SK-N-SH (cell line): Measurements from ENCODE around the gene PSD.

Experiments used
- CTCF ChIP-seq: fragments of 200-600 bp; sonication (generic); IDR thresholded peaks from 2 replicates; pipeline ENCODE4 v1.6.1; 2017; ENCODE audit warnings: antibody characterized with exemption, mild to moderate bottlenecking, moderate library complexity
- EP300 ChIP-seq, 2 experiments: IDR thresholded peaks; 2 replicates each; pipeline versions ENCODE4 v1.4.0 to v1.6.1; 2012; ENCODE audit warnings: borderline replicate concordance in 1 of 2, low read depth in 1 of 2, low read length in 1 of 2
- EZH2phosphoT487 ChIP-seq: fragments of 200-600 bp; sonication (generic); IDR thresholded peaks from 2 replicates; pipeline ENCODE4 v1.6.1; 2017; ENCODE audit warnings: low read depth, mixed run types, mild to moderate bottlenecking, antibody characterized with exemption, moderate library complexity, borderline replicate concordance
- FOSL2 ChIP-seq: IDR thresholded peaks from 2 replicates; pipeline ENCODE4 v1.4.0; 2012; ENCODE audit warnings: low read depth, mild to moderate bottlenecking, moderate library complexity, borderline replicate concordance
- GABPA ChIP-seq: IDR thresholded peaks from 2 replicates; pipeline ENCODE4 v1.4.0; 2012; ENCODE audit warnings: low read depth, mild to moderate bottlenecking
- MXI1 ChIP-seq: IDR thresholded peaks from 2 replicates; pipeline ENCODE4 v1.6.1; 2012; ENCODE audit warnings: mild to moderate bottlenecking, low read depth, low read length, improper control_type of control experiment
- POLR2AphosphoS5 ChIP-seq: IDR thresholded peaks from 2 replicates; pipeline ENCODE4 v1.6.1; 2012; ENCODE audit warnings: low read depth, low read length
- RAD21 ChIP-seq: IDR thresholded peaks from 2 replicates; pipeline ENCODE4 v1.6.1; 2012; ENCODE audit warnings: mild to moderate bottlenecking, low read length
- YY1 ChIP-seq: IDR thresholded peaks from 2 replicates; pipeline ENCODE4 v1.4.0; 2012; ENCODE audit warnings: low read depth, mild to moderate bottlenecking
- ZBTB33 ChIP-seq: IDR thresholded peaks from 2 replicates; pipeline ENCODE4 v1.4.0; 2012; ENCODE audit warnings: low read depth, borderline replicate concordance
- TF ChIP-seq, protein P1 (sequence below): IDR thresholded peaks from 2 replicates; pipeline ENCODE4 v1.4.0; 2012; ENCODE audit warnings: low read depth, borderline replicate concordance
- TF ChIP-seq, protein P2 (sequence below): IDR thresholded peaks from 2 replicates; pipeline ENCODE4 v1.6.1; 2012; ENCODE audit warnings: mild to moderate bottlenecking, low read depth, low read length, moderate library complexity

DNA sequence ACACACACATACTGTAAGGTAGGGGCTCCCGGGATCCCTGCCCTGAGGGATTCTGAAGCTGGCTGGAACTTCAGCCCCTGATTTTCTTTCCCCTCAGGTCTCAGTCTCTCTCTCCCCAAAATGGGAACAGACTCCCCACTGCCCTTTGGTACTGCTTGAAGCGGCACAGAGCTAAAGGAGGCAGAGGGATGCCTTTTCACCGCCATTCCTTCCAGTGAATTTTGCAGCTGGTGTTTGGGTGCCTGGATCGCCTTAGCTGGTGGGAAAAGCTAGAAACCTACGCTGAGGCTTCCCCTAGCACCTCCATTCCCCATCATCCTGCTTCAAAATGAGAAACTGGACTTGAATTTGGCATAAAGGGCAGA is 16.5 kb upstream of the PSD start:
- TF ChIP-seq POLR2AphosphoS5 (no peak), CTCF (no peak), EP300 (IDR thresholded peaks at IDR 0.05; ENCODE audit: borderline replicate concordance in 1 of 2, low read depth in 1 of 2, low read length in 1 of 2) (no peak), ZBTB33 (no peak), FOSL2 (no peak), YY1 (no peak), EZH2phosphoT487 (no peak), GABPA (no peak), MXI1 (no peak), RAD21 (no peak)
- TF ChIP-seq, protein P1, sequence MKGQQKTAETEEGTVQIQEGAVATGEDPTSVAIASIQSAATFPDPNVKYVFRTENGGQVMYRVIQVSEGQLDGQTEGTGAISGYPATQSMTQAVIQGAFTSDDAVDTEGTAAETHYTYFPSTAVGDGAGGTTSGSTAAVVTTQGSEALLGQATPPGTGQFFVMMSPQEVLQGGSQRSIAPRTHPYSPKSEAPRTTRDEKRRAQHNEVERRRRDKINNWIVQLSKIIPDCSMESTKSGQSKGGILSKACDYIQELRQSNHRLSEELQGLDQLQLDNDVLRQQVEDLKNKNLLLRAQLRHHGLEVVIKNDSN = no peak
- TF ChIP-seq, protein P2, sequence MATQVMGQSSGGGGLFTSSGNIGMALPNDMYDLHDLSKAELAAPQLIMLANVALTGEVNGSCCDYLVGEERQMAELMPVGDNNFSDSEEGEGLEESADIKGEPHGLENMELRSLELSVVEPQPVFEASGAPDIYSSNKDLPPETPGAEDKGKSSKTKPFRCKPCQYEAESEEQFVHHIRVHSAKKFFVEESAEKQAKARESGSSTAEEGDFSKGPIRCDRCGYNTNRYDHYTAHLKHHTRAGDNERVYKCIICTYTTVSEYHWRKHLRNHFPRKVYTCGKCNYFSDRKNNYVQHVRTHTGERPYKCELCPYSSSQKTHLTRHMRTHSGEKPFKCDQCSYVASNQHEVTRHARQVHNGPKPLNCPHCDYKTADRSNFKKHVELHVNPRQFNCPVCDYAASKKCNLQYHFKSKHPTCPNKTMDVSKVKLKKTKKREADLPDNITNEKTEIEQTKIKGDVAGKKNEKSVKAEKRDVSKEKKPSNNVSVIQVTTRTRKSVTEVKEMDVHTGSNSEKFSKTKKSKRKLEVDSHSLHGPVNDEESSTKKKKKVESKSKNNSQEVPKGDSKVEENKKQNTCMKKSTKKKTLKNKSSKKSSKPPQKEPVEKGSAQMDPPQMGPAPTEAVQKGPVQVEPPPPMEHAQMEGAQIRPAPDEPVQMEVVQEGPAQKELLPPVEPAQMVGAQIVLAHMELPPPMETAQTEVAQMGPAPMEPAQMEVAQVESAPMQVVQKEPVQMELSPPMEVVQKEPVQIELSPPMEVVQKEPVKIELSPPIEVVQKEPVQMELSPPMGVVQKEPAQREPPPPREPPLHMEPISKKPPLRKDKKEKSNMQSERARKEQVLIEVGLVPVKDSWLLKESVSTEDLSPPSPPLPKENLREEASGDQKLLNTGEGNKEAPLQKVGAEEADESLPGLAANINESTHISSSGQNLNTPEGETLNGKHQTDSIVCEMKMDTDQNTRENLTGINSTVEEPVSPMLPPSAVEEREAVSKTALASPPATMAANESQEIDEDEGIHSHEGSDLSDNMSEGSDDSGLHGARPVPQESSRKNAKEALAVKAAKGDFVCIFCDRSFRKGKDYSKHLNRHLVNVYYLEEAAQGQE = no peak
